Activated B cell treated with CpG ODN at 0.5 μM for 24 hours (primary cell): ENCODE results near the gene SMPD1. TPM values are rescaled to one million over a fixed set of nuclear protein-coding genes. Genes with fewer than 3 reads are reported as not detected.
"Not testable (repeated sequence)": the region's sequence is repeated elsewhere in the genome, so short reads cannot be mapped to it uniquely, and the experiment has no call there.

Experiments
- ATAC-seq: fragments of 200-7000 bp; cut with Tn5 transposase; one replicate; pipeline ENCODE4 v1.10.0; 2021; ENCODE audit warnings: low read depth, mild to moderate bottlenecking, moderate library complexity
- CTCF ChIA-PET: fragments of 350-600 bp; sonication (Branson Sonifier 250); formaldehyde crosslinking; loops from one replicate; lab custom pipeline; 2021; ENCODE audit warnings: antibody characterized with exemption; lab: Charles Lee
- POLR2A ChIA-PET: fragments of 350-600 bp; sonication (Branson Sonifier 250); formaldehyde crosslinking; loops from one replicate; lab custom pipeline; 2021; ENCODE audit warnings: antibody characterized with exemption; lab: Charles Lee
- DNase-seq: peaks from one replicate; pipeline ENCODE4 v3.0.0; 2022
- H3K27ac Mint-ChIP-seq: one replicate; pipeline ENCODE4 v1.8.0; 2020; ENCODE audit warnings: mixed read lengths
- H3K27me3 Mint-ChIP-seq: one replicate; pipeline ENCODE4 v1.8.0; 2021; ENCODE audit warnings: mixed read lengths
- H3K36me3 Mint-ChIP-seq: one replicate; pipeline ENCODE4 v1.8.0; 2021; ENCODE audit warnings: low read depth, mixed read lengths
- H3K4me1 Mint-ChIP-seq: one replicate; pipeline ENCODE4 v1.8.0; 2021; ENCODE audit warnings: mixed read lengths
- H3K4me3 Mint-ChIP-seq: one replicate; pipeline ENCODE4 v1.8.0; 2020; ENCODE audit warnings: mild to moderate bottlenecking, mixed read lengths
- H3K9me3 Mint-ChIP-seq: one replicate; pipeline ENCODE4 v1.8.0; 2020; ENCODE audit warnings: mixed read lengths
- intact Hi-C: fragments of 100-400 bp; cut with micrococcal nuclease; formaldehyde crosslinking; loops from one replicate; pipeline ENCODE4 v1.15.1; 2024
- total RNA-seq: library from RNA; stranded (reverse); gene quantifications from 2 replicates; pipeline ENCODE4 v1.2.3, GENCODE V29; 2022
- TF ChIP-seq, protein P1 (sequence below): fragments of 200-600 bp; IDR thresholded peaks from one replicate; pipeline ENCODE4 v1.8.0; 2022; ENCODE audit warnings: antibody characterized with exemption, mild to moderate bottlenecking

Gene SMPD1
- total RNA-seq, 1 donor from 2014 or later = 16.9 TPM

DNA sequence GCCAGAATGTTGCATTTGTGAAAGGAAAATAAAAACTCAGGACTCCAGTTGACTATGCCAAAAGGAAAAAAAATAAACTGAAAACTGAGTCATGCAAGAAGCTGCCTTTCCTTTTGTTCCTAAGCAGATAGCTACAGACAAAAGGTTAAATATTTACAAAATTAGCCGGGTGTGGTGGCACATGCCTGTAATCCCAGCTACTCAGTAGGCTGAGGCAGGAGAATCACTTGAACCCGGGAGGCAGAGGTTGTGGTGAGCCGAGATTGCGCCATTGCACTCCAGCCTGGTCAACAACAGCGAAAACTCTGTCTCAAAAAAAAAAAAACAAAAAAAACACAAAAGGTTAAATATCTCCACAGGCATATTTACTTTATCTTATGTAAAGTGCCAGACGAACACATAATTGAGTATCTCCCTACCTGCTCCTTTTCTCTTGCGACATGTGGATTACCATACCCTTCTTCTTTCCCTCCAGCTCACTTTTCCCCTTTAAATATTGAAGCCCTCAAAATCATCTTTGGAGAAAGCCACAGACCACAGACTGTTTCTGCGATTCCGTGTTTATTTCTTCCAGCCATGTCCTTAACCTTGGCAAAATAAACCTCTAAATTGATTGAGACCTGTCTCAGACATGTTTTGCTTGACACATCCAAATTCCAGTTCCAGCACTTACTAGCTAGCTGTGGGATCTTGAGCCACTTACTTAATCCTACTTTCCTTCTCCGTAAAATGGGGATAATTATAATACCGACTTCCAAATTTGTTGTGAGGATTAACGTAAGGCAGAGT is 2.3 kb upstream of the SMPD1 start:
- Mint-ChIP-seq H3K9me3 (no peaks in the 10 kb centered on the region), H3K4me1 (peaks cover 30% of the 10 kb centered on the region), H3K27ac (no peak overlapping the region), H3K36me3 (peaks cover 4% of the 10 kb centered on the region), H3K4me3 (no peak overlapping the region), H3K27me3 (no peaks in the 10 kb centered on the region)
- intact Hi-C loops = no loop called here
- ChIA-PET CTCF (interaction anchor here (0.6 to 1.2 kb wide), 3 partner anchors 9 to 315 kb away, joined by 3 to 11 read pairs (median 4); no protein-coding TSS in a partner anchor), POLR2A (interaction anchor here (0.7 to 4.7 kb wide), 3 partner anchors 15 to 93 kb away, joined by 3 to 45 read pairs (median 4); partner anchors contain the start of genes APBB1, ARFIP2 and TIMM10B)
- ATAC-seq (no peak), DNase-seq (no peak)
- TF ChIP-seq, protein P1, sequence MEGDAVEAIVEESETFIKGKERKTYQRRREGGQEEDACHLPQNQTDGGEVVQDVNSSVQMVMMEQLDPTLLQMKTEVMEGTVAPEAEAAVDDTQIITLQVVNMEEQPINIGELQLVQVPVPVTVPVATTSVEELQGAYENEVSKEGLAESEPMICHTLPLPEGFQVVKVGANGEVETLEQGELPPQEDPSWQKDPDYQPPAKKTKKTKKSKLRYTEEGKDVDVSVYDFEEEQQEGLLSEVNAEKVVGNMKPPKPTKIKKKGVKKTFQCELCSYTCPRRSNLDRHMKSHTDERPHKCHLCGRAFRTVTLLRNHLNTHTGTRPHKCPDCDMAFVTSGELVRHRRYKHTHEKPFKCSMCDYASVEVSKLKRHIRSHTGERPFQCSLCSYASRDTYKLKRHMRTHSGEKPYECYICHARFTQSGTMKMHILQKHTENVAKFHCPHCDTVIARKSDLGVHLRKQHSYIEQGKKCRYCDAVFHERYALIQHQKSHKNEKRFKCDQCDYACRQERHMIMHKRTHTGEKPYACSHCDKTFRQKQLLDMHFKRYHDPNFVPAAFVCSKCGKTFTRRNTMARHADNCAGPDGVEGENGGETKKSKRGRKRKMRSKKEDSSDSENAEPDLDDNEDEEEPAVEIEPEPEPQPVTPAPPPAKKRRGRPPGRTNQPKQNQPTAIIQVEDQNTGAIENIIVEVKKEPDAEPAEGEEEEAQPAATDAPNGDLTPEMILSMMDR = no peak

DNA sequence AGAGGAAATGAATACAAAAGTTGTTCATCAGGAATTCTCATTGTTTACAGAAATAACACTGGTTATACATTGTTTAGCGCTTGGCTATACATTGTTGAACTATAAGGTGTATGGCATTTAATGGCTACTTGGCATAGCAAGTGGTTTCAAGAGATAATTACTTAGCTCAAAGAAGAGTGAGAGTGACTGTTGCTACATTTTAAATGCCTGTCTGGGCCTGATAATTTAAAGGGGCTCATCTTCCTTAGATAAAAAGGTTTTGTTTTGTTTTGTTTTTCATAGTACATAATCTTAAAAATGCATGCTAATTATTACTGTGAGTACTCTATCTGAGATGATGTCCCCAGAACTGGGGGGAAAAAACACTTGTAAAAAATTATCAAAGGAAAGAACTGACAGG is 1.5 kb upstream of the SMPD1 start:
- H3K4me3 Mint-ChIP-seq = no peak overlapping the region
- H3K9me3 Mint-ChIP-seq = no peaks in the 10 kb centered on the region
- intact Hi-C loops = no loop called here
- H3K36me3 Mint-ChIP-seq = peaks cover 9% of the 10 kb centered on the region
- TF ChIP-seq, protein P1 = no peak
- H3K4me1 Mint-ChIP-seq = peaks cover 35% of the 10 kb centered on the region
- POLR2A ChIA-PET = interaction anchor here (0.6 to 4.7 kb wide), 4 partner anchors 14 to 93 kb away, joined by 3 to 45 read pairs (median 4); partner anchors contain the start of genes APBB1, ARFIP2 and TIMM10B
- CTCF ChIA-PET = interaction anchor here (0.8 to 1.0 kb wide), 2 partner anchors 10 to 55 kb away, joined by 3 to 8 read pairs; no protein-coding TSS in a partner anchor
- peak overlapping the region; percentile 99 for H3K27ac Mint-ChIP-seq
- no peaks in the 10 kb centered on the region for H3K27me3 Mint-ChIP-seq
- ATAC-seq (no peak), DNase-seq (no peak)

DNA sequence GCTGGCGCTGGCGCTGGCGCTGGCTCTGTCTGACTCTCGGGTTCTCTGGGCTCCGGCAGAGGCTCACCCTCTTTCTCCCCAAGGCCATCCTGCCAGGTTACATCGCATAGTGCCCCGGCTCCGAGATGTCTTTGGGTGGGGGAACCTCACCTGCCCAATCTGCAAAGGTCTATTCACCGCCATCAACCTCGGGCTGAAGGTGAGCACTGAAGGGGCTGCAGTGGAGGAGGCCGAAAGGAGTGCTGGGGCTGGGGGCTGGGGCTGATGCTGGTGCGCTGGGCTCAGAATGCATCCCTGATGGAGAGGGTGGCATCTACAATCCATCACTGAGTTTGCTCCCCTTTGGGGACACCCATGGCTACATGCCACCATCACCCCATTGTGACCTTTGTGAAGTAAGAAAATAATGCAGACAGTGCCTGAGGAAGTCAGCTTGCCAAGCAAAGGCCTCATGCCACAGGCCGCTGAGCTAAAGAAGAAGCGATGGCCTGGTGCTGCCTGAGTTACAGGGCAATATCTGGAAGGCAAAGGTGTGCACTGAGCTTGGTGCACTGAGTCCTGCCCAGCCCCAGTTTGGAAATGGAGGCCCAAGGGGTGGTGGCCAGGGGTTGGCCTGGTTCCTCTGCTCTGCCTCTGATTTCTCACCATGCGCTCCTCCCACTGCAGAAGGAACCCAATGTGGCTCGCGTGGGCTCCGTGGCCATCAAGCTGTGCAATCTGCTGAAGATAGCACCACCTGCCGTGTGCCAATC is 620 bp downstream of the SMPD1 start:
- intact Hi-C loops = loop anchor here (1.0 to 5.0 kb wide), 9 partner anchors 11 to 356 kb away; partner anchors contain the start of genes APBB1, ARFIP2, FHIP1B and ILK
- no peak for DNase-seq
- Mint-ChIP-seq H3K4me1 (peaks cover 36% of the 10 kb centered on the region), H3K27me3 (no peaks in the 10 kb centered on the region), H3K36me3 (peaks cover 11% of the 10 kb centered on the region), H3K27ac (peak overlapping the region; percentile 83), H3K9me3 (no peaks in the 10 kb centered on the region), H3K4me3 (peak overlapping the region; percentile 95)
- TF ChIP-seq, protein P1 = no peak
- ChIA-PET CTCF (interaction anchor here (1.1 to 1.3 kb wide), 5 partner anchors 10 to 91 kb away, joined by 3 to 10 read pairs (median 4); partner anchors contain the start of genes ARFIP2 and TIMM10B), POLR2A (interaction anchor here (1.0 to 4.7 kb wide), 18 partner anchors 9 to 355 kb away, joined by 3 to 45 read pairs (median 6); partner anchors contain the start of genes APBB1, ARFIP2, FHIP1B and MRPL17)
- no peak for ATAC-seq

DNA sequence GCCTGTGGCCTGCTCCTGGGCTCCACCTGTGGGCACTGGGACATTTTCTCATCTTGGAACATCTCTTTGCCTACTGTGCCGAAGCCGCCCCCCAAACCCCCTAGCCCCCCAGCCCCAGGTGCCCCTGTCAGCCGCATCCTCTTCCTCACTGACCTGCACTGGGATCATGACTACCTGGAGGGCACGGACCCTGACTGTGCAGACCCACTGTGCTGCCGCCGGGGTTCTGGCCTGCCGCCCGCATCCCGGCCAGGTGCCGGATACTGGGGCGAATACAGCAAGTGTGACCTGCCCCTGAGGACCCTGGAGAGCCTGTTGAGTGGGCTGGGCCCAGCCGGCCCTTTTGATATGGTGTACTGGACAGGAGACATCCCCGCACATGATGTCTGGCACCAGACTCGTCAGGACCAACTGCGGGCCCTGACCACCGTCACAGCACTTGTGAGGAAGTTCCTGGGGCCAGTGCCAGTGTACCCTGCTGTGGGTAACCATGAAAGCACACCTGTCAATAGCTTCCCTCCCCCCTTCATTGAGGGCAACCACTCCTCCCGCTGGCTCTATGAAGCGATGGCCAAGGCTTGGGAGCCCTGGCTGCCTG is 1.4 kb downstream of the SMPD1 start:
- peaks cover 12% of the 10 kb centered on the region for H3K36me3 Mint-ChIP-seq
- intact Hi-C loops = loop anchor here (2.0 to 5.0 kb wide), 3 partner anchors 211 to 355 kb away; partner anchors contain the start of genes ILK, RRP8 and TPP1
- TF ChIP-seq, protein P1 = no peak
- H3K27me3 Mint-ChIP-seq = no peaks in the 10 kb centered on the region
- ATAC-seq (no peak), DNase-seq (no peak)
- H3K4me1 Mint-ChIP-seq = peaks cover 36% of the 10 kb centered on the region
- ChIA-PET CTCF (interaction anchor here (1.8 kb wide), 1 partner anchor 13 kb away, joined by 7 read pairs; no protein-coding TSS in a partner anchor), POLR2A (interaction anchor here (0.9 to 2.2 kb wide), 4 partner anchors 28 to 213 kb away, joined by 3 to 29 read pairs (median 15); partner anchors contain the start of genes APBB1, ARFIP2 and TIMM10B)
- no peak overlapping the region for H3K27ac Mint-ChIP-seq
- peak overlapping the region; percentile 95 for H3K4me3 Mint-ChIP-seq
- no peaks in the 10 kb centered on the region for H3K9me3 Mint-ChIP-seq

DNA sequence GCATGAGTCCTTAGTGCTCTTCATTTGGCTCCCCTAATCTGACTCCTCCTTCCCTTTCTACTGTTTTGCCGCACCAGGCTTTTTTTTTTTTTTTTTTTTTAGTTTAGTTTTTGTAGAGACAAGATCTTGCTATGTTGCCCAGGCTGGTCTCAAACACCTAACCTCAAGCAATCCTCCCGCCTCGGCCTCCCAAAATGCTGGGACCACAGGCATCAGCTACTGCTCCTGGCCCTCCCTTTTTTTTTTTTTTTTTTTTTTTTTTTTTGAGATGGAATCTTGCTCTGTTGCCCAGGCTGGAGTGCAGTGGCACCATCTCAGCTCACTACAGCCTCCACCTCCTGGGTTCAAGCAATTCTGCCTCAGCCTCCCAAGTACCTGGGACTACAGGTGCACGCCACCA is 2.0 kb downstream of the SMPD1 start:
- H3K27ac Mint-ChIP-seq, H3K27me3 Mint-ChIP-seq, ATAC-seq, H3K9me3 Mint-ChIP-seq, DNase-seq, H3K4me3 Mint-ChIP-seq: not testable (repeated sequence)
- intact Hi-C loops = loop anchor here (5.0 kb wide), 1 partner anchor 210 kb away; the partner anchor contains the start of genes ILK and RRP8
- Mint-ChIP-seq H3K36me3 (peaks cover 12% of the 10 kb centered on the region), H3K4me1 (peaks cover 36% of the 10 kb centered on the region)
- ChIA-PET CTCF (interaction anchor here (1.0 to 1.8 kb wide), 2 partner anchors 13 to 362 kb away, joined by 3 to 7 read pairs; no protein-coding TSS in a partner anchor), POLR2A (interaction anchor here (0.9 to 1.6 kb wide), 2 partner anchors 10 to 212 kb away, joined by 7 to 16 read pairs; no protein-coding TSS in a partner anchor)
